Osteocyte (in vitro differentiated cells): ENCODE results near the gene SULT4A1. TPM values are rescaled to one million over a fixed set of nuclear protein-coding genes. Genes with fewer than 3 reads are reported as not detected.

Experiments
- DNase-seq: peaks from one replicate; pipeline ENCODE4 v3.0.0; 2021; ENCODE audit warnings: mixed read lengths; ENCODE audit not compliant: unreplicated experiment; ENCODE audit errors: extremely low spot score
- H3K27ac Mint-ChIP-seq: one replicate; pipeline ENCODE4 v1.8.0; 2021; ENCODE audit warnings: mild to moderate bottlenecking, mixed read lengths; ENCODE audit not compliant: unreplicated experiment
- H3K27me3 Mint-ChIP-seq: one replicate; pipeline ENCODE4 v1.8.0; 2021; ENCODE audit warnings: mixed read lengths; ENCODE audit not compliant: unreplicated experiment
- H3K36me3 Mint-ChIP-seq: one replicate; pipeline ENCODE4 v1.8.0; 2021; ENCODE audit warnings: mixed read lengths; ENCODE audit not compliant: unreplicated experiment
- H3K4me1 Mint-ChIP-seq: one replicate; pipeline ENCODE4 v1.8.0; 2021; ENCODE audit warnings: mixed read lengths; ENCODE audit not compliant: unreplicated experiment
- H3K4me3 Mint-ChIP-seq: one replicate; pipeline ENCODE4 v1.8.0; 2021; ENCODE audit warnings: mild to moderate bottlenecking, moderate library complexity, mixed read lengths; ENCODE audit not compliant: unreplicated experiment
- H3K9me3 Mint-ChIP-seq: one replicate; pipeline ENCODE4 v1.8.0; 2021; ENCODE audit warnings: mixed read lengths; ENCODE audit not compliant: unreplicated experiment
- CTCF ChIP-seq: fragments of 200-600 bp; sonication (generic); IDR thresholded peaks from 2 replicates; pipeline ENCODE4 v1.5.0; 2021; ENCODE audit warnings: antibody characterized with exemption, mild to moderate bottlenecking, moderate library complexity
- total RNA-seq: library from RNA; stranded (reverse); gene quantifications from 2 replicates; pipeline ENCODE4 v1.2.1, GENCODE V29; 2021

The SULT4A1 gene
- total RNA-seq, 1 donor from 2014 or later = not detected

- TF ChIP-seq CTCF = no peak
- Mint-ChIP-seq H3K9me3 (no peaks in the 10 kb centered on the region), H3K27me3 (peaks cover 6% of the 10 kb centered on the region), H3K4me1 (no peaks in the 10 kb centered on the region), H3K36me3 (no peaks in the 10 kb centered on the region), H3K4me3 (no peak overlapping the region), H3K27ac (no peak overlapping the region)
- no peak for DNase-seq
These were observed 69.4 kb downstream of the SULT4A1 start for GRCh38 chr22:43792905-43793304.

GRCh38 chr22:43789452-43789851 is 72.9 kb downstream of the SULT4A1 start:
- Mint-ChIP-seq H3K9me3 (no peaks in the 10 kb centered on the region), H3K36me3 (no peaks in the 10 kb centered on the region), H3K4me3 (no peak overlapping the region), H3K4me1 (no peaks in the 10 kb centered on the region), H3K27ac (no peak overlapping the region), H3K27me3 (peaks cover 24% of the 10 kb centered on the region)
- TF ChIP-seq CTCF = no peak
- DNase-seq = no peak

- no peak for DNase-seq
- no peak overlapping the region for H3K4me3 Mint-ChIP-seq
These were observed 78.5 kb downstream of the SULT4A1 start for GRCh38 chr22:43783777-43784176.

GRCh38 chr22:43782448-43782847 is 79.9 kb downstream of the SULT4A1 start:
- Mint-ChIP-seq H3K4me3 (no peak overlapping the region), H3K4me1 (no peaks in the 10 kb centered on the region), H3K9me3 (no peaks in the 10 kb centered on the region), H3K36me3 (peaks cover 4% of the 10 kb centered on the region), H3K27me3 (peaks cover 21% of the 10 kb centered on the region), H3K27ac (no peak overlapping the region)
- no peak for TF ChIP-seq CTCF
- DNase-seq = no peak

More at GRCh38 chr22:43783777-43784176, 78.5 kb downstream of the SULT4A1 start:
- no peaks in the 10 kb centered on the region for H3K9me3 Mint-ChIP-seq
- H3K36me3 Mint-ChIP-seq = peaks cover 4% of the 10 kb centered on the region
- peaks cover 24% of the 10 kb centered on the region for H3K27me3 Mint-ChIP-seq
- H3K4me1 Mint-ChIP-seq = no peaks in the 10 kb centered on the region
- no peak for TF ChIP-seq CTCF
- no peak overlapping the region for H3K27ac Mint-ChIP-seq

GRCh38 chr22:43777286-43777685 is 85.0 kb downstream of the SULT4A1 start:
- no peak for TF ChIP-seq CTCF
- Mint-ChIP-seq H3K27ac (no peak overlapping the region), H3K36me3 (peaks cover 4% of the 10 kb centered on the region), H3K4me3 (no peak overlapping the region), H3K4me1 (peaks cover 4% of the 10 kb centered on the region), H3K27me3 (peaks cover 2% of the 10 kb centered on the region), H3K9me3 (no peaks in the 10 kb centered on the region)
- DNase-seq = no peak
